RWPE2 (cell line): ENCODE data around the gene C1orf226.

Experiments
- ATAC-seq: fragments of 200-7000 bp; cut with Tn5 transposase; 3 replicates; pipeline ENCODE4 v1.9.1; 2021; ENCODE audit warnings: low read depth
- DNase-seq: peaks from one replicate; pipeline ENCODE4 v3.0.0-alpha.2; 2020; ENCODE audit warnings: low spot score
- H3K27ac ChIP-seq: fragments of 450-650 bp; 2 replicates; pipeline ENCODE4 v1.5.1; 2017; ENCODE audit warnings: mild to moderate bottlenecking; ENCODE audit not compliant: poor library complexity, severe bottlenecking
- H3K27me3 ChIP-seq: fragments of 250-450 bp; sonication (Bioruptor Pico); 2 replicates; pipeline ENCODE4 v1.5.1; 2021; ENCODE audit warnings: mild to moderate bottlenecking, moderate library complexity; ENCODE audit not compliant: insufficient read depth, poor library complexity, severe bottlenecking
- H3K36me3 ChIP-seq: fragments of 250-450 bp; sonication (Bioruptor Pico); 2 replicates; pipeline ENCODE4 v1.5.1; 2020; ENCODE audit warnings: low read depth, mild to moderate bottlenecking, moderate library complexity
- H3K4me1 ChIP-seq: fragments of 250-450 bp; sonication (Bioruptor Pico); 2 replicates; pipeline ENCODE4 v1.5.1; 2021; ENCODE audit warnings: mild to moderate bottlenecking, moderate library complexity; ENCODE audit not compliant: insufficient read depth, poor library complexity, severe bottlenecking
- H3K4me3 ChIP-seq: fragments of 250-450 bp; sonication (Bioruptor Pico); 2 replicates; pipeline ENCODE4 v1.5.1; 2021; ENCODE audit warnings: mild to moderate bottlenecking, moderate library complexity; ENCODE audit not compliant: severe bottlenecking
- H3K9me3 ChIP-seq: fragments of 250-450 bp; sonication (Bioruptor Pico); 2 replicates; pipeline ENCODE4 v1.5.1; 2021; ENCODE audit warnings: mild to moderate bottlenecking, moderate library complexity; ENCODE audit not compliant: severe bottlenecking
- TF ChIP-seq, protein P1 (sequence below): fragments of 450-650 bp; IDR thresholded peaks from one replicate; pipeline ENCODE4 v1.5.1; 2017; ENCODE audit warnings: mild to moderate bottlenecking, moderate library complexity; ENCODE audit not compliant: poor library complexity, severe bottlenecking

Gene C1orf226, protein sequence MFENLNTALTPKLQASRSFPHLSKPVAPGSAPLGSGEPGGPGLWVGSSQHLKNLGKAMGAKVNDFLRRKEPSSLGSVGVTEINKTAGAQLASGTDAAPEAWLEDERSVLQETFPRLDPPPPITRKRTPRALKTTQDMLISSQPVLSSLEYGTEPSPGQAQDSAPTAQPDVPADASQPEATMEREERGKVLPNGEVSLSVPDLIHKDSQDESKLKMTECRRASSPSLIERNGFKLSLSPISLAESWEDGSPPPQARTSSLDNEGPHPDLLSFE

DNA sequence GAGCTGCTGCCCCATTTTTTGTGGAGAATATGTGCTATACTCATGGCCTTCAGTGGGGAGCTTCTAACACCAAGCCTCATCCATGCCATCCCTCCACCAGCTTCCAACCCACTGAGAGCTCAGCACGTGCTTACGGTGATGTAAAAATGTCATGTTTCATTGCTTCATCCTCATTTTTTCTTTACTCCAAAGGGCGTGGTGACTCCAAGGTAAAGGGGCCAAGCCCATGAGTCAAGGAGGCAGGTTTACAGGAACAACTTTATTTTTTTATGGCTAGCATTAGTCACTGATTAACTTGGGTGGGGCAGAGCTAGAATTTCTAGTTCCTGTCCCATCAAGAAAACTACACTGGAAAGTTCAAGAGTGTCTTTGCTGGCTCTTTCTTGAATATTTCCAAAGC is at the start of gene C1orf226:
C1orf226 (plus strand) TSS at position 346 of the 400 bp plus-strand sequence. CDS start 174 bp downstream, outside the sequence.
- Histone ChIP-seq H3K27me3 (no peaks in the 10 kb centered on the region), H3K4me1 (peaks cover 19% of the 10 kb centered on the region), H3K9me3 (no peaks in the 10 kb centered on the region), H3K4me3 (no peak within 1 kb of the TSS), H3K36me3 (no peaks in the 10 kb centered on the region), H3K27ac (peak within 1 kb of the TSS; percentile 89)
- TF ChIP-seq, protein P1, sequence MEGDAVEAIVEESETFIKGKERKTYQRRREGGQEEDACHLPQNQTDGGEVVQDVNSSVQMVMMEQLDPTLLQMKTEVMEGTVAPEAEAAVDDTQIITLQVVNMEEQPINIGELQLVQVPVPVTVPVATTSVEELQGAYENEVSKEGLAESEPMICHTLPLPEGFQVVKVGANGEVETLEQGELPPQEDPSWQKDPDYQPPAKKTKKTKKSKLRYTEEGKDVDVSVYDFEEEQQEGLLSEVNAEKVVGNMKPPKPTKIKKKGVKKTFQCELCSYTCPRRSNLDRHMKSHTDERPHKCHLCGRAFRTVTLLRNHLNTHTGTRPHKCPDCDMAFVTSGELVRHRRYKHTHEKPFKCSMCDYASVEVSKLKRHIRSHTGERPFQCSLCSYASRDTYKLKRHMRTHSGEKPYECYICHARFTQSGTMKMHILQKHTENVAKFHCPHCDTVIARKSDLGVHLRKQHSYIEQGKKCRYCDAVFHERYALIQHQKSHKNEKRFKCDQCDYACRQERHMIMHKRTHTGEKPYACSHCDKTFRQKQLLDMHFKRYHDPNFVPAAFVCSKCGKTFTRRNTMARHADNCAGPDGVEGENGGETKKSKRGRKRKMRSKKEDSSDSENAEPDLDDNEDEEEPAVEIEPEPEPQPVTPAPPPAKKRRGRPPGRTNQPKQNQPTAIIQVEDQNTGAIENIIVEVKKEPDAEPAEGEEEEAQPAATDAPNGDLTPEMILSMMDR = no peak
- DNase-seq (no peak), ATAC-seq (peak; percentile 85)

DNA sequence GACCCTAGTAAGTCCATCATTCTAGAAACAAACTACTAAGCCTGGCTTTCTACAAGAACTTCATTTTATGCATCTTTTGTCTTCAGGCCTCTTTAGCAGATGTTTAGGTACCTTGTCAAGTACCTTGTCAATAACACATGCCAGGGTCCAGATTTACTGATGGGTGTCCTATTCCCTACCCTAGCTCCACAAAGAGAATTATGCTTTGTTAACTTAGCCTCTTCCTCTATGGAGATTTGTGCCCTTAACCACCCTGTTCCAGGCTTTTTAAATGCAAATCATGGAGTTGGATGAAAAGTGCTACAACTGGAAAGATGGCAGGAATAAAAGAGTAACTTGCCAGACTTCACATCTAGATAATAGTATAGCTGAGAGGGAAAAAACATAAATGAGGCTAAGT is 47.5 kb upstream of the C1orf226 start:
- no peak overlapping the region for H3K27ac ChIP-seq
- ATAC-seq = no peak
- no peaks in the 10 kb centered on the region for H3K4me1 ChIP-seq
- H3K9me3 ChIP-seq = no peaks in the 10 kb centered on the region
- H3K36me3 ChIP-seq = no peaks in the 10 kb centered on the region
- no peak for DNase-seq
- no peak overlapping the region for H3K4me3 ChIP-seq
- H3K27me3 ChIP-seq = no peaks in the 10 kb centered on the region
- TF ChIP-seq, protein P1 = no peak

DNA sequence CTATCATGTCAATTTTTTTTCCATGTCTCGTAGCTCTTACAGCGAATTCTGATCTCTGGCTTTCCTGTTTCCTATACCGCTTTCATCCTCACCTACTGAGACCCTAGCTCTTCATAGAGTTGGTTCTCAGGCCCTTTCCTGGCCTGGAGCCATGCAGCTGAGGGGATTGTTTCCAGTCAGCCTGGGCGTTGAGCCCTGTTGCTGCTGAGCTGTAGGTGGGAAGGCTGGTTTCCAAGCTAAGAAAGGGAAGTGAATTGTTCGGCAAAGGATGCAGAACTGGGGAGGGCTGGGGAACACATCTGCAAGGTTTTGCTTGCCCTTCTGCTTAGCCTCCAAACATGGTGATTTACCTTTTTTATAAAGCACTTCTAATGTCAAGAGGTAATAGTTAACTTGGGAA is 46.4 kb upstream of the C1orf226 start:
- no peaks in the 10 kb centered on the region for H3K9me3 ChIP-seq
- H3K4me1 ChIP-seq = no peaks in the 10 kb centered on the region
- no peak overlapping the region for H3K27ac ChIP-seq
- TF ChIP-seq, protein P1 = no peak
- ATAC-seq (no peak), DNase-seq (no peak)
- H3K27me3 ChIP-seq = no peaks in the 10 kb centered on the region
- H3K4me3 ChIP-seq = no peak overlapping the region
- H3K36me3 ChIP-seq = no peaks in the 10 kb centered on the region

DNA sequence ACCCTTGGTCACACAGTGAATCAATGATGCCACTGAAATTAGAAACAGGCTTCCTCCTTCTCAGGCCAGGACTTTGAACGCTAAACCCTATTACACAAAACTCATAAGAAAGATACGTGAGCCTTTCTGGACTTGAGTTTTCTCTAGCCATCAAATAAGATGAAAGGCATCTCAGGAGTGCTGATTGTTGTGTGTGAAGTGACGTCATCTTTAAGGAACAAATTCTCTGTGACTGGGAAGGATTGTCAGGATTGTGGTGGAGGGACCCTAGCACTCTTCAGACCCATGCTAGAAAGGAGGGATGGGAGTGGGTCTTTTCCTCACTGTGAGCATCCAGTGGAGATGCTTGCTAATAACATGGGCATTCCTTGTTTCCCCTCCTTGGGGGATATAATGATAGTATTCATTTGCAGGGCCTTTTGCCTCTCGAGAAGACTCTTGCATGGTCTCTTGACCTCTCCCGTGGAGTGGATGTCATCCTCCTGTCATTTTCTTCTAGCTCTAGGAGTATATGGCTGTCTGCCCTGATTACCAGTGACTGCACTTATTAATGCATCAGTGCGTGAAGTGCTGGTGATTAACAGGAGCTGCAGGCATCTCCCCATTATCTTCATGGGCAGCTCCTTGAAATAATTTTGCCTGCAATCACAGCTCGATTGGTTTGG is 44.8 kb upstream of the C1orf226 start:
- no peaks in the 10 kb centered on the region for H3K4me1 ChIP-seq
- DNase-seq (no peak), ATAC-seq (no peak)
- no peak overlapping the region for H3K4me3 ChIP-seq
- H3K36me3 ChIP-seq = no peaks in the 10 kb centered on the region
- no peaks in the 10 kb centered on the region for H3K27me3 ChIP-seq
- TF ChIP-seq, protein P1 = no peak
- no peak overlapping the region for H3K27ac ChIP-seq
- no peaks in the 10 kb centered on the region for H3K9me3 ChIP-seq
